Ureter (tissue), 1 donor: ENCODE results near the gene NIT1. TPM values are rescaled to one million over a fixed set of nuclear protein-coding genes. Genes with fewer than 3 reads are reported as not detected.

ENCODE experiments used
- DNase-seq: peaks from one replicate; pipeline ENCODE4 v3.0.0-alpha.2; 2020; ENCODE audit warnings: low spot score
- total RNA-seq: library from RNA; stranded (reverse); gene quantifications from one replicate; pipeline ENCODE4 v1.2.4, GENCODE V29; 2023
- donor health status: DM: yes; HTN: yes; CAD: no.

The NIT1 gene
- total RNA-seq, 1 donor from 2014 or later, result 34.7 TPM

DNA sequence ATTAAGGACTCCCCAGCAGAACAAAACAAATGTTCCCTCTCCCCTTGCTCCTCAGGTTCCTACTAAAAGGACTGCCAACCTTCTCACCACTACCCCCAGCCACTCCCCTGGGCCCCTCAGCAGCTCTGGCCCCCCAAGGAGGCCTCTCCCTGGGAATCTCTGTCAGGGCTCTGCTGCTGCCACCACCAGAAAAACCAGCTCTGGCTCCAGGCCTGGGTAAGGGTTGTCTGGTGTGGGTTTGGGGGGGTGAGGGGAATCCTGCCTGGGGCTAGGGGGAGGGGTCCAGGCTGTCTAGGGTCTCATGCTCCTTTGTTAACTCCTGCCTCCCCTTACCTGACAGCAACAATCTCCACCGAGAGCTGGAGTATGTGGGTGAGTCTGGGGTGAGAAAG is 33.3 kb upstream of the NIT1 start:
- DNase-seq, result no peak

- DNase-seq, result no peak
These were observed 32.7 kb upstream of the NIT1 start for GRCh38 chr1:161085165-161085564.

DNA sequence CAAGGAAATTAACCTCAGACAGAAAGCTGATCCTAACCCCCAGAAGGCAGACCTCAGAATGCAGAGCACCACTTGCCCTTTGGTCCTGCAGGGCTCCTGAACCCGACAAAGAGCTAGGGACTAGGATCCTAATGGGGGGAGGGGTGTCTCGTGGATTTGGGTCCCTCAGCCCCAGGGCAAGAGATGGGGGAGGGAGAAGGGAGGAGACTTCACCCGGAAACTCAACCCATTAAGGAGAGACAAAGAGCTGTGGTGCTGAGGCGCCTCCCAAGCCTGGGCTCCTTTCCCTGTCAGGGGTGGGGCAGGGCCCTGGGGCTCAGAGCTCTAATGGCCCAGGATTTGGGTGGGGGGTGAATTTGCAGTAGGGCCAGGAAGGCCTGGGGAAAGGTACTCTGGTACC is 31.4 kb upstream of the NIT1 start:
- no peak for DNase-seq

DNA sequence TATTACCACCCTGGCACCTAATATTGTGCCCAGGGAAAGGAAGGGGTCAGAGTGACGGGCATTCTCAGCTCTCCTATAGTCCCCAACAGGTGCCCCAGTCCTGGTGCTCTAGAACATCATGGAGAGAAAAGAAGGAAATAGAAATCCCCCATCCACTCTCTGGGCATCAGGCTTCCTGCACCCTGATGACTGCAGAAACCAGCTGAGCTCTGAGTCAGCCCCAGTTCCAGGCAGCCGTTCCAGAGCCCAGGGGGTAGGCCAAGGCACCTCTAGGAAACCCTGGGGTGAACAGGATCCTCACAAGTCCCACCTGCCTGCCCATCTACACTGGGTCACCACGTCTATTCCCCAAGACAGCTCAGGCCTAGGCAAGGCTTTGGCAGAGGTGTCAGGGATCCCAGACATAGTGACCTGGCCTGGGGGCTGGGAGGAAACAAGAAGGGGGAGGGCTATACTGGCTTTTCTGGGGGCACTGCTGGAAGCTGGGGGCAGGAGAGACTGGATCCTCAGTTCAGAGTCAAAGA is 29.3 kb upstream of the NIT1 start:
- DNase-seq, result no peak

GRCh38 chr1:161089251-161089924 is 28.5 kb upstream of the NIT1 start, which contains the start of gene NECTIN4:
Gene NECTIN4 (minus strand): TSS chr1:161089558. CDS start chr1:161089296, 262 bp downstream.
- peak; percentile 85 for DNase-seq

DNA sequence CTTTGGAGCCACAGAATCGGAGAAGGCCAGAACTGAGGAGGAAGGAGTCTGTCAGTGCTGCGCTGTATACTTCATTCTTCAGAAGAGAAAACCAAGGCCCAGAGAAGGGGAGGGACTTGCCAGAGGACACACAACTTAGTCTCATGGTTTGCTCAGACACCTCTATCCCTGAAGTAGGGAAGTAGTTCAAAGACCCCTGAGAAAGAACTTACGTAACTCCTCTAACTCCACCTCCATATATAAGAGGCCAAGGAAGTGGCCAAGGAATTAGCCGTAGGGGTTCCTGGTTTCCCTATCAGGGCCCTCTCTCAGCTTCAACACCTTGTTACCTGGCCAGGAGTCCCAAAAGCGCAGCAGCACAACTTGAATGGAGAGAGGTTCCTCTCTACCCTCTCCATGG is 28.0 kb upstream of the NIT1 start:
- DNase-seq, result no peak

DNA sequence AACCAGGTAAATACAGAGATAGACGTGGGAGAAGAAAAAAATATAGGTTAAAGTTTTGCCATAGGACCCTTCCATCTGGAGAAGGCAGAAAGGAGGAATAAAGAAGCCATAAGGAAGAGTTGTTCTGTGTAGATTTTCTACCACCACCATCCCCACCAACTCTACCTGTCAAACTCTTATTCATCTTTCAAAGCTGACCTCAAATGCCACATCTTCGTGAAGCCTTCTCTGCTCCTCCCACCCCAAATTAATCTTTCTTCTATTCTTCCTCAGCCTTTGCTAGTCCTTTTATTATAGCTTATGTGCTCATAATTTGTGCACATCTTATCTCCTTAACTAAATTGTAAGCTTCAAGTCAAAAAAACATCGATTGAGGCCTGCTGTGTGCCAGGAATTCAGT is 27.3 kb upstream of the NIT1 start:
- no peak for DNase-seq

DNA sequence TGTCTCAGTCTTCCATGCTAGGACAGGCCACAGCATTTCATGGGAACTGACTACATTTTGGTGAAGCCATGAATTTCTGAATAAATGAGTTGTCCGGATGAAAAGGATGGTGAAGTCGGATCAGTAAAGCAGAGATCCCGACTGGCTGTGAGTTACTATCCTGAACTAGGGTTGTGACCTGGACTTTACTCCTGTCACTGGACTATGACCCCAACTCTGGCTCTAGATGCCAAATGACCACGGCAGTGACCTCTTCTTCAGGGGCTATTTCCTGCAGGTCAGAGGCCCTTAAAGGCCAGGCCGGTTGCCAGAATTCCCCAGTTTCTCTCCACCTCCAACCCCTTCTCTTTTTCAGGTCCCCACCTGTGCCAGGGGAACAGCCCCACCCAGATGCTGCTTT is 26.8 kb upstream of the NIT1 start:
- DNase-seq, result no peak

DNA sequence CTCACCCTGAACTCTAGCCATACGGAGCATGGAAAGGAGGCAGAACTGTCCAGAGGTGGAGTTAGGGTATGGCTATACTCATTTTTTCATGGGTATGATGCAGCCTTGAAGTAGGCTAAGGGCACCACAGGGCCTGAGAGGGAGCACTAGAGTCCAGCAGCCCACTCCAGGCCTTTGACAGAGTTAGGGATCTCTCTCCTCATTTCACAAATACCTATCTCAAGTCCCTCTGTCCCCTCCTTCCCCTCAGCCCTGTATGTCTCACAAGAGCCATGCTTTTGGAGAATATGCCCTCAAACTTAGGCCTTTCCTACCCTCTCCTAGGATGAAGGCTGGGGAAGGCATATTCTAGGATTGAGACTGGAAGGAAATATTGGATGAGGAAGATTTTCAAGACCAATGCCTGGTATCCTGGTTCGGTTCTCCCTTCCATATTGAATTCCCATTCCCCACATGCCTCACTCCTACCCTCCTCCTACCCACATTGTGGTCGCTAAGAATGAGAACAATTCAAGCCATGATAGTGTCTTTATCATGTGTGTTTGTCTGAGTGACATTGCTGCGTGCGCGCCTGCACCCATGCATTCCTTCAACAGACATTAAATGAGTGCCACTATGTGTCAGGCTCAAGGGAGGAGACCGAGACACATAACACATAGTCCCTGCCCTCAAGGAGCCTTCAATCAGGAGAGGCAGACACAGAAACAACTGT is 26.0 kb upstream of the NIT1 start:
- no peak for DNase-seq

- DNase-seq, result no peak
These were observed 25.3 kb upstream of the NIT1 start for GRCh38 chr1:161092621-161093028.

GRCh38 chr1:161094481-161094880 is 23.4 kb upstream of the NIT1 start:
- DNase-seq, result no peak

GRCh38 chr1:161095230-161095629 is 22.7 kb upstream of the NIT1 start:
- DNase-seq, result no peak

DNA sequence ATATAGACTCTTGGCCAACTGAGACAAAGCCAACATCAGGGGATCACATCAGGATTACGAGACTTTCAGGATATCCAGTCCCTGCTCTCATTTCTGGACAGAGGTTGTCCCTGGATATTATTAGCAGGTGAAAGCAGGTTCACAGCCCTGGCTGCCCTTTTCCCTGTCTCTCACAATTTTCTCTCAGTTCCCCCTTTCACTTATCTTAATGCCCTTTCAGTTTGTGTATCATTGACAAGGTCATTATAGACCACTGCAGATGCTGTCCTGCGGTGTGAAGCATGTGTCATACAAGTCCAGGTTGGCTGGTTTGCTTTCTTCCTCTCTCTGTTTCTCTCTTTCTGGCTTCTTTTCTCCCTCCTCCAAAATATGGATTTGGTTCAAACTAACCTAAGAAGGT is 21.9 kb upstream of the NIT1 start:
- no peak for DNase-seq

DNA sequence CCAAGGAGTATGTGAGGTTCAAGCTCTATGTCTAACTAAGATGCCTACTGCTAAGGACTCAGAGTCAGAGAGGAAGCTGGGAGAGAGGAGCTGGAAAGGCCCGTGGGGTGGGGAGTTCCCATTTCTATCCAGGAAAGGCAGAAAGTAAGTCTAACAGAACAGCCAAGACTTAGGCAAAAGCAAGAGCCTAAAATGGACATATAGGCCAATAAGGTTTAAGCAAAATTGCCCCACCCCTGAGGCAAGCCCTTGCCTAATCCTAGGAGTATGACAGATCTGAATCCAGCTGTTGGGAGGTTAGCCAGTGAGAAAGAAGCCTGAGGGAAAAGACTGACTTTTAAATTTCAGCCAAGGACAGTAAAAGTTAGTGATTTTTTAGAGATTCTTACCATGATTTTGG is 21.4 kb upstream of the NIT1 start:
- DNase-seq, result peak; percentile 41

- DNase-seq, result peak; percentile 89
These were observed 19.5 kb upstream of the NIT1 start, which contains the start of gene KLHDC9 for GRCh38 chr1:161098210-161099068. Gene KLHDC9 (plus strand): TSS chr1:161098361. CDS start chr1:161098536, 175 bp downstream.

- DNase-seq, result peak; percentile 39
These were observed 18.7 kb upstream of the NIT1 start for GRCh38 chr1:161099090-161099802.

- DNase-seq, result no peak
These were observed 17.3 kb upstream of the NIT1 start for GRCh38 chr1:161100556-161100955.

- DNase-seq, result no peak
These were observed 11.5 kb upstream of the NIT1 start for GRCh38 chr1:161106431-161106830.

DNA sequence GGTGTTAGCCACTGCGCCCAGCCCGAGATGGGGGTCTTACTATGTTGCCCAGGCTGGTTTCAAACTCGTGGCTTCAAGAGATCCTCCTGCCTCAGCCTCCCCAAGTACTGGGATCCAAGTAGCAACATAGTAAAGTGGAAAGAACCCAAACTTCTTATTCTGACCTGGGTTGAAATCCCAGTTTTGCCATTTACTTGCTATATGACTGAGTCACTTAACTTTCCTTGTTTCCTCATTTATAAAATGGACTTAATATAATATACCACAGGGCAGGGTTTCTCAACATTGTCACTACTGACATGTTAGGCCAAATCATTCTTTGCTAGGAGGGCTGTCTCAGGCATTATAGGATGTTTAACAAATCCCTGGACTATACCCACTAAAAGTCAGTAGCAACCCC is 6.8 kb upstream of the NIT1 start:
- DNase-seq, result no peak

DNA sequence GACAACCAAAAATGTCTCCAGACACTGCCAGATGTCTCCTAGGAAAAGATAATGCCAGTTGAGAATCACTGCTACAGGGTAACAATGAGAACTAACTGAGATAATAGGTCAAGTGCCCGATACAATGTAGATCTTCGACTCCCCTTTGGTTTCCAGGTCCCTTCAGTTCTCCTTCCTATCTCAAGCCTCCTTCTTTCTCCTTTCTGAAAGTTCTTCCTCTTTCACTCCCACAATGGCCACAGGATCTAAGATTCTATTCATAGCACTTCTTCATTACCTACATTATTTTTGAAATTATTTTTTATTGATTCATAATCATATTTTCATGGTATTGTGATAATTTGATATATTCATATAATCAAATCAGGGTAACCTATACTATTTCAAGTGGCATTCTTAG is 6.4 kb upstream of the NIT1 start:
- DNase-seq, result no peak

DNA sequence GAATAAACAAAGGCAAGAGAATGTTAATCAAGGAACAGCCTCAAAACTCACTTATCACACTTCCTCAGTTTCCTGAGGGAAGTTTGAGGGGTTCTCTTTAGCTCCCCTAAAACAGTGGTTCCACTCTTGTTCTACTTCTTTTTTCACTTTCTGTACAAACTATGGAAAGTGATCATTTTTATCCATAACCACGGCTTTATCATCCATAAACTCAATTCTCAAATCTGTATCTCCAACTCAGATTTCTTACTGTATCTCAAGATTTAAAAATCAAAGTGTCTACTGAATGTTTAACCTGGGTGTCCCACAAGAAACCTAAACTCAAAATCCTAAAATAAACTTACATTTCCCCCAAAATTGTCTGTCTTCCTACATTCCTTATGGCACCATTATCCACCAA is 4.0 kb upstream of the NIT1 start:
- no peak for DNase-seq

DNA sequence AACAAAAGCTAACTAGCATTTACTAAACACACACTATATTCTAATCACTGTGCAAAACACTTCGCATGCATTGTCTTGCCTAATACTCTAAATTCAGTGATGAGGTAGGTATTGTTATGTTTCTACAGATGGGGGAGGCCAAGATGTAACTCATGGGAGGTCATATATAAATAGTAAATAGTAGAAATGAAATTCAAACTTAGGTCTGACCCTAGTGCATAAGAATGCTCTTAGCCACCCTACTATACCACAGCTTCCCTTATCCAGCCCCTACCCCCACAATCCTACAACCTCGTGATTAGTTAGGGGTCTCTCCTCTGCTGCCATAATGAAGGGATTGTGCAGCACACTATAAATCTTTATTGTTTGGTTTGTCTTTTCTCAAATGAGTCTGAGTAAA is 3.3 kb upstream of the NIT1 start:
- no peak for DNase-seq
